Measurements from ENCODE around the gene ARHGEF11.

The ARHGEF11 gene

GRCh38 chr1:156904187-156904959, 141.2 kb downstream of the ARHGEF11 start:
- DNase-seq (ENCODE audit: low read depth, low spot score) = no peak
- no peak overlapping the region for H3K4me3 ChIP-seq (ENCODE audit: low read length)

- no peak overlapping the region for H3K4me3 ChIP-seq (ENCODE audit: low read length)
- no peak for DNase-seq (ENCODE audit: low read depth, low spot score)
These were observed 142.0 kb downstream of the ARHGEF11 start for GRCh38 chr1:156903328-156904091.

GRCh38 chr1:156901966-156902915, 143.3 kb downstream of the ARHGEF11 start:
- H3K4me3 ChIP-seq (ENCODE audit: low read length) = no peak overlapping the region
- no peak for DNase-seq (ENCODE audit: low read depth, low spot score)

- no peak overlapping the region for H3K4me3 ChIP-seq (ENCODE audit: low read length)
- no peak for DNase-seq (ENCODE audit: low read depth, low spot score)
These were observed 144.0 kb downstream of the ARHGEF11 start for GRCh38 chr1:156901590-156901900.

- DNase-seq (ENCODE audit: low read depth, low spot score) = no peak
These were observed 144.5 kb downstream of the ARHGEF11 start for GRCh38 chr1:156900896-156901589.

GRCh38 chr1:156899956-156900718, 145.4 kb downstream of the ARHGEF11 start:
- no peak overlapping the region for H3K4me3 ChIP-seq (ENCODE audit: low read length)
- DNase-seq (ENCODE audit: low read depth, low spot score) = no peak

More at GRCh38 chr1:156900896-156901589, 144.5 kb downstream of the ARHGEF11 start:
- H3K4me3 ChIP-seq (ENCODE audit: low read length) = no peak overlapping the region

GRCh38 chr1:156898971-156899664, 146.4 kb downstream of the ARHGEF11 start:
- DNase-seq (ENCODE audit: low read depth, low spot score) = no peak
- no peak overlapping the region for H3K4me3 ChIP-seq (ENCODE audit: low read length)

GRCh38 chr1:156898161-156898566, 147.4 kb downstream of the ARHGEF11 start:
- DNase-seq (ENCODE audit: low read depth, low spot score) = no peak
- H3K4me3 ChIP-seq (ENCODE audit: low read length) = no peak overlapping the region

- no peak for DNase-seq (ENCODE audit: low read depth, low spot score)
- H3K4me3 ChIP-seq (ENCODE audit: low read length) = no peak overlapping the region
These were observed 148.3 kb downstream of the ARHGEF11 start for GRCh38 chr1:156897078-156897825.

- no peak for DNase-seq (ENCODE audit: low read depth, low spot score)
These were observed 149.0 kb downstream of the ARHGEF11 start for GRCh38 chr1:156896490-156897033.

GRCh38 chr1:156895927-156896326, 149.6 kb downstream of the ARHGEF11 start:
- DNase-seq (ENCODE audit: low read depth, low spot score) = no peak
- H3K4me3 ChIP-seq (ENCODE audit: low read length) = no peak overlapping the region

More at GRCh38 chr1:156896490-156897033, 149.0 kb downstream of the ARHGEF11 start:
- no peak overlapping the region for H3K4me3 ChIP-seq (ENCODE audit: low read length)

GRCh38 chr1:156895455-156895812, 150.1 kb downstream of the ARHGEF11 start:
- H3K4me3 ChIP-seq (ENCODE audit: low read length) = no peak overlapping the region
- DNase-seq (ENCODE audit: low read depth, low spot score) = no peak

GRCh38 chr1:156894711-156895454, 150.7 kb downstream of the ARHGEF11 start:
- DNase-seq (ENCODE audit: low read depth, low spot score) = no peak
- no peak overlapping the region for H3K4me3 ChIP-seq (ENCODE audit: low read length)

GRCh38 chr1:156894001-156894400, 151.5 kb downstream of the ARHGEF11 start:
- no peak overlapping the region for H3K4me3 ChIP-seq (ENCODE audit: low read length)
- no peak for DNase-seq (ENCODE audit: low read depth, low spot score)

GRCh38 chr1:156893048-156893953, 152.2 kb downstream of the ARHGEF11 start, which contains the start of gene PEAR1:
TSS of gene PEAR1 (plus strand) at chr1:156893718. CDS start at chr1:156903927, 10,209 bp downstream.
- no peak for DNase-seq (ENCODE audit: low read depth, low spot score)
- peak within 1 kb of the TSS; percentile 16; the same call in 1 of the 2 replicates for H3K4me3 ChIP-seq (ENCODE audit: low read length)

Data from Jurkat, Clone E6-1 (cell line).